Measurements from ENCODE around the gene PTGES3. TPM values are rescaled to one million over a fixed set of nuclear protein-coding genes. Genes with fewer than 3 reads are reported as not detected.

The PTGES3 gene, protein sequence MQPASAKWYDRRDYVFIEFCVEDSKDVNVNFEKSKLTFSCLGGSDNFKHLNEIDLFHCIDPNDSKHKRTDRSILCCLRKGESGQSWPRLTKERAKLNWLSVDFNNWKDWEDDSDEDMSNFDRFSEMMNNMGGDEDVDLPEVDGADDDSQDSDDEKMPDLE
- 70.7 and 102 TPM in 2 replicates for total RNA-seq

GRCh38 chr12:56688129-56688845 lies at the start of gene PTGES3:
Gene PTGES3 (minus strand): TSS chr12:56688284. CDS start chr12:56687999, 285 bp downstream.

DNA sequence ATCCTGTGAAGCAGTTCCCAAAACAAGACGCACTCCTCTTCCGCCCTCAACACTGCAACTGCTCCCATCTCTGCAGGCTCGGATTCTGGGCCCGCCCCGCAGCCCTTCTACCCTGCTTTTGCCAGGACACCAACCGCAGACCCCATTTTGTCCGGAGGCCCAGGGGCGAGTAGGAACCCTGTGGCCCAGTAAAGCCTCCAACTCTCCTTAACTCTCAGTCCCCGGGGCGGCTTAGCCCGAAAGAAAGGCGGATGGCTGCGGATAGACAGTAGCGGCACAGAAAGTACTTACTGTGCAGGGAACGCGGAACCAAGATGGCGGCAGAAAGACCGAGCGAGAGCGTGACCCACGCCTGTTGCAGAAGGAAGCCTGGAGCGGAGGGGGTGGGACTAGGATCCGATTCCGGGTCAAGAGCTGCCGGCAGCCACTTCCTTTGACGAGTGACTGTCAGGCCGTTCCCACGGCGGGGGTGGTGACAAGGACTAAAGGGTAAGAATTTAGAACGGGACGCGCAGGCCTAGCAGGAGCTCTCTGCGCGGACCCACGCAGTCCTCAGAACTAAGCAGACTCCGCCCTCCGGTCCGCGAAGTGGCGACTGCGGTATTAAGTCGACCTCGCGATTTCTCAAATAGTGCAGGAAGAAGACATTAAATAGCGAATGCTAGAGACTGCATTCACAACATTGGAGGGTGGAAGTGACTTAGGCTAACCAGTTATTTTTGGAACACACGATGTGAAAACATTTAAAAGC lies 37.1 kb upstream of the PTGES3 start, which contains the start of gene NACA:
Gene NACA (minus strand): TSS at position 328 of the 751 bp plus-strand sequence. CDS start 778 bp downstream, outside the sequence.

GRCh38 chr12:56645717-56646446 lies 42.2 kb downstream of the PTGES3 start, which contains the start of gene ATP5F1B:
Gene ATP5F1B (minus strand): TSS chr12:56645984. CDS start chr12:56645963, 21 bp downstream.

GRCh38 chr12:56630180-56630632 lies 57.9 kb downstream of the PTGES3 start, which contains the start of gene BAZ2A:
Gene BAZ2A (minus strand): TSS chr12:56630326. CDS start chr12:56617530, 12,796 bp downstream.

Other genes with a start within 250 kb of the PTGES3 start
- 3.6 and 9.3 TPM in 2 replicates for gene TIMELESS, start 238.9 kb downstream of the PTGES3 start, total RNA-seq
- gene MIP, start 233.6 kb downstream of the PTGES3 start, total RNA-seq, result not detected in 2 replicates
- gene SPRYD4, start 219.7 kb downstream of the PTGES3 start, total RNA-seq, result 1.2 and 1.4 TPM in 2 replicates
- gene GLS2, start 200.1 kb downstream of the PTGES3 start, total RNA-seq, result 0.18 TPM in 1 of 2 replicates, not detected in the other
- gene RBMS2, start 166.5 kb downstream of the PTGES3 start, total RNA-seq, result 12.5 and 18.4 TPM in 2 replicates
- gene BAZ2A, start 58.0 kb downstream of the PTGES3 start, total RNA-seq, result 14.0 and 36.8 TPM in 2 replicates
- 384 and 483 TPM in 2 replicates for gene ATP5F1B, start 42.3 kb downstream of the PTGES3 start, total RNA-seq
- gene NACA, start 37.0 kb upstream of the PTGES3 start, total RNA-seq, result 802 and 1,064 TPM in 2 replicates
- 3.3 and 6.8 TPM in 2 replicates for gene PRIM1, start 64.0 kb upstream of the PTGES3 start, total RNA-seq
- 5.6 and 39.2 TPM in 2 replicates for gene HSD17B6, start 75.0 kb upstream of the PTGES3 start, total RNA-seq
- gene SDR9C7, start 246.1 kb upstream of the PTGES3 start, total RNA-seq, result not detected in 2 replicates

All from smooth muscle cell of the umbilical artery (primary cell).